ENCODE data around the gene SLC9C2.
"Not testable (repeated sequence)": the region's sequence is repeated elsewhere in the genome, so short reads cannot be mapped to it uniquely, and the experiment has no call there.

DNA sequence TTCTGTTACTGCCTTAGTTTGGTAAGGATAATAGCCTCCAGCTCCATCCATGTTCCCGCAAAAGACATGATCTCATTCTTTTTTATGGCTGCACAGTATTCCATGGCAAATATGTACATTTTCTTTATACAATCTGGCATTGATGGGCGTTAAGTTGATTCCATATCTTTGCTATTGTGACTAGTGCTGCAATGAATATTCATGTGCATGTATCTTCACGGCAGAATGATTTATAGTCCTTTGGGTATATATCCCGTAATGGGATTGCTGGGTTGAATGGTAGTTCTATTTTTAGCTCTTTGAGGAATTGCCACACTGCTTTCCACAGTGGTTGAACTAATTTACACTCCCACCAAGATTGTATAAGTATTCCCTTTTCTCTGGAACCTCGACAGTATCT lies 11.7 kb downstream of the SLC9C2 start:
- TF ChIP-seq, protein P1, sequence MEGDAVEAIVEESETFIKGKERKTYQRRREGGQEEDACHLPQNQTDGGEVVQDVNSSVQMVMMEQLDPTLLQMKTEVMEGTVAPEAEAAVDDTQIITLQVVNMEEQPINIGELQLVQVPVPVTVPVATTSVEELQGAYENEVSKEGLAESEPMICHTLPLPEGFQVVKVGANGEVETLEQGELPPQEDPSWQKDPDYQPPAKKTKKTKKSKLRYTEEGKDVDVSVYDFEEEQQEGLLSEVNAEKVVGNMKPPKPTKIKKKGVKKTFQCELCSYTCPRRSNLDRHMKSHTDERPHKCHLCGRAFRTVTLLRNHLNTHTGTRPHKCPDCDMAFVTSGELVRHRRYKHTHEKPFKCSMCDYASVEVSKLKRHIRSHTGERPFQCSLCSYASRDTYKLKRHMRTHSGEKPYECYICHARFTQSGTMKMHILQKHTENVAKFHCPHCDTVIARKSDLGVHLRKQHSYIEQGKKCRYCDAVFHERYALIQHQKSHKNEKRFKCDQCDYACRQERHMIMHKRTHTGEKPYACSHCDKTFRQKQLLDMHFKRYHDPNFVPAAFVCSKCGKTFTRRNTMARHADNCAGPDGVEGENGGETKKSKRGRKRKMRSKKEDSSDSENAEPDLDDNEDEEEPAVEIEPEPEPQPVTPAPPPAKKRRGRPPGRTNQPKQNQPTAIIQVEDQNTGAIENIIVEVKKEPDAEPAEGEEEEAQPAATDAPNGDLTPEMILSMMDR (IDR thresholded peaks at IDR 0.05): not testable (repeated sequence)
- TF ChIP-seq POLR2AphosphoS5, TCF7L2 (IDR thresholded peaks at IDR 0.05; ENCODE audit: low read depth, low read length): not testable (repeated sequence)

All from Panc1 (cell line).